ENCODE measurements around the gene ACVRL1.

The ACVRL1 gene

GRCh38 chr12:51898506-51898905 is 8.8 kb upstream of the ACVRL1 start:
- DNase-seq (ENCODE audit: low read depth, low spot score) = no peak

- DNase-seq (ENCODE audit: low read depth, low spot score) = no peak
Observed at GRCh38 chr12:51898937-51899336, 8.4 kb upstream of the ACVRL1 start.

GRCh38 chr12:51900323-51900889 is 6.9 kb upstream of the ACVRL1 start:
- DNase-seq (ENCODE audit: low read depth, low spot score) = no peak

GRCh38 chr12:51901121-51901817 is 6.0 kb upstream of the ACVRL1 start:
- no peak for DNase-seq (ENCODE audit: low read depth, low spot score)

GRCh38 chr12:51901881-51902280 is 5.4 kb upstream of the ACVRL1 start:
- DNase-seq (ENCODE audit: low read depth, low spot score) = no peak

GRCh38 chr12:51904951-51905470 is 2.3 kb upstream of the ACVRL1 start:
- DNase-seq (ENCODE audit: low read depth, low spot score) = no peak

GRCh38 chr12:51905471-51906429 is 1.6 kb upstream of the ACVRL1 start:
- no peak for DNase-seq (ENCODE audit: low read depth, low spot score)

- no peak for DNase-seq (ENCODE audit: low read depth, low spot score)
Observed at GRCh38 chr12:51906430-51907082, 748 bp upstream of the ACVRL1 start.

- no peak for DNase-seq (ENCODE audit: low read depth, low spot score)
Observed at GRCh38 chr12:51907856-51908425, 637 bp downstream of the ACVRL1 start.

- DNase-seq (ENCODE audit: low read depth, low spot score) = no peak
Observed at GRCh38 chr12:51908876-51909592, 1.7 kb downstream of the ACVRL1 start.

GRCh38 chr12:51910168-51910567 is 2.9 kb downstream of the ACVRL1 start:
- no peak for DNase-seq (ENCODE audit: low read depth, low spot score)

- no peak for DNase-seq (ENCODE audit: low read depth, low spot score)
Observed at GRCh38 chr12:51910691-51911090, 3.4 kb downstream of the ACVRL1 start.

GRCh38 chr12:51911307-51911706 is 4.0 kb downstream of the ACVRL1 start:
- DNase-seq (ENCODE audit: low read depth, low spot score) = no peak

- no peak for DNase-seq (ENCODE audit: low read depth, low spot score)
Observed at GRCh38 chr12:51911788-51912711, 4.7 kb downstream of the ACVRL1 start.

- DNase-seq (ENCODE audit: low read depth, low spot score) = no peak
Observed at GRCh38 chr12:51913071-51914033, 6.0 kb downstream of the ACVRL1 start.

- no peak for DNase-seq (ENCODE audit: low read depth, low spot score)
Observed at GRCh38 chr12:51914034-51914923, 7.0 kb downstream of the ACVRL1 start.

- no peak for DNase-seq (ENCODE audit: low read depth, low spot score)
Observed at GRCh38 chr12:51915003-51915625, 7.8 kb downstream of the ACVRL1 start.

All from activated CD4-positive, CD25-positive, alpha-beta regulatory T cell treated with anti-CD3 and anti-CD28 coated beads, Interleukin-2, amount 50 U/mL, for 16 hours (primary cell).